Sigmoid colon (tissue), 7 donors: ENCODE data around the gene COL9A3. TPM values are rescaled to one million over a fixed set of nuclear protein-coding genes. Genes with fewer than 3 reads are reported as not detected.

ENCODE experiments used
- DNase-seq: peaks from one replicate; pipeline ENCODE4 v3.0.0-alpha.2; 2019
- H3K27ac ChIP-seq, 4 donors: fragments of 200-600 bp; sonication (generic); one replicate each; pipeline ENCODE4 v1.5.1; 2016 to 2019; ENCODE audit warnings: mild to moderate bottlenecking in 1 of 4
- H3K27me3 ChIP-seq, 3 donors: fragments of 200-600 bp; sonication (generic); one replicate each; pipeline ENCODE4 v1.5.1; 2019; ENCODE audit warnings: mild to moderate bottlenecking in 1 of 3
- H3K36me3 ChIP-seq, 4 donors: fragments of 200-600 bp; sonication (generic); one replicate each; pipeline ENCODE4 v1.5.1; 2016 to 2019
- H3K4me1 ChIP-seq, 4 donors: fragments of 200-600 bp; sonication (generic); one replicate each; pipeline ENCODE4 v1.5.1; 2017 to 2019
- H3K4me3 ChIP-seq, 4 donors: fragments of 200-600 bp; sonication (generic); one replicate each; pipeline ENCODE4 v1.5.1; 2017 to 2019; ENCODE audit warnings: mild to moderate bottlenecking in 2 of 4, moderate library complexity in 1 of 4
- H3K9me3 ChIP-seq, 4 donors: fragments of 200-600 bp in 3 of 4; sonication (generic) in 3 of 4; one replicate each; pipeline versions ENCODE4 v1.5.1 to v1.6.1; 2013 to 2019
- EP300 ChIP-seq, 4 donors: sonication (generic); formaldehyde crosslinking; IDR thresholded peaks; one replicate each; pipeline ENCODE4 v1.6.1; 2017; ENCODE audit warnings: antibody characterized with exemption in 4 of 4
- POLR2A ChIP-seq, 2 donors: fragments of 450-650 bp; IDR thresholded peaks; one replicate each; pipeline ENCODE4 v1.6.1; 2016; ENCODE audit warnings: antibody characterized with exemption in 2 of 2, mild to moderate bottlenecking in 2 of 2, moderate library complexity in 2 of 2
- POLR2AphosphoS5 ChIP-seq, 4 donors: sonication (generic); formaldehyde crosslinking; IDR thresholded peaks; one replicate each; pipeline ENCODE4 v1.6.1; 2017; ENCODE audit warnings: antibody characterized with exemption in 4 of 4
- WGBS, 2 donors: extraction: QIAGEN DNeasy Blood & Tissue Kit; methylation state at CpG; one replicate each; pipeline ENCODE4 v1.1.7; 2013; 5-methylcytosine and 5-hydroxymethylcytosine counted together
- intact Hi-C: fragments of 100-400 bp; cut with DNase I; formaldehyde crosslinking; loops from one replicate; pipeline ENCODE4 v1.15.1; 2023
- polyA plus RNA-seq, 3 donors: library from polyadenylated mRNA; stranded (reverse); fragments of 200-250 nt; gene quantifications; one replicate each; pipeline ENCODE4 v1.2.3, GENCODE V29; 2013
- total RNA-seq, 4 donors: library from RNA; depleted of rRNA; stranded (reverse); fragments of >200 nt; gene quantifications; one replicate each; pipeline ENCODE4 v1.1.0, GENCODE V29; 2016
- TF ChIP-seq, protein P1 (sequence below), 4 experiments: fragments of 450-650 bp in 3 of 4; fragments of 200-600 bp in 1 of 4; IDR thresholded peaks; one replicate each; pipeline ENCODE4 v1.5.1; 2016 to 2019; ENCODE audit warnings: antibody characterized with exemption in 4 of 4, mild to moderate bottlenecking in 3 of 4, moderate library complexity in 2 of 4
- donor health status: healthy with polysubstance abuse.
- donor health status: Bipolar disorder and iron deficiency.
- donor health status: healthy.

Gene COL9A3
- total and polyA plus RNA-seq, 7 donors = 1.8 to 20.8 (median 5.8) TPM

DNA sequence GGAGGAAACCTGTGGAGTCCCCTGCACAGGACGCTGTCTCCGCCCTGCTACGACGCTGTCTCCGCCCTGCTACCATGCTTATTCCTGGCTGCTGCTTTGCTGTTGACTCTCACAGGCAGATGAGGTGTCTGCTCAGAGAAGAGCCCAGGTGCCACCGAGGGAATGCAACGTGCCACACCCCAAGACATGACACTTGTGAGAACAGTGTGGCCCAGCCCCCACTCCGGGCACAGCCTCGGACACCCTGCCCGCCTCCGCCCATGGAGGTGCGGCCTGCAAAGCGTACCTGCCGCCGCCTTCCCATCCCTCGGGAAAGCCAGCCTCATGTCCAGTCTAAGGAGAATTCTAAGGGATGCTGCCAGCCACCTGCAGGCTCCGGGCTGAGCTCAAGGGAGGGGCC, 36.2 kb upstream of the COL9A3 start:
- no peaks in the 10 kb centered on the region for H3K27me3 ChIP-seq
- WGBS, 2 donors = 19 to 70% methylated on average over 17 of the region's 17 CpGs

GRCh38 chr20:62782149-62782892, 34.5 kb upstream of the COL9A3 start:
- Histone ChIP-seq H3K27ac (peak overlapping the region in 2 of 4 donors; percentile 28 to 61), H3K4me1 (peaks cover 0 to 31% (median 12%) of the 10 kb centered on the region in 4 donors), H3K27me3 (no peaks in the 10 kb centered on the region), H3K9me3 (no peaks in the 10 kb centered on the region), H3K4me3 (no peak overlapping the region), H3K36me3 (no peaks in the 10 kb centered on the region)
- no peak for DNase-seq
- intact Hi-C loops = loop anchor here (10.0 kb wide), 1 partner anchor 278 kb away; no protein-coding TSS in a partner anchor
- TF ChIP-seq, protein P1, sequence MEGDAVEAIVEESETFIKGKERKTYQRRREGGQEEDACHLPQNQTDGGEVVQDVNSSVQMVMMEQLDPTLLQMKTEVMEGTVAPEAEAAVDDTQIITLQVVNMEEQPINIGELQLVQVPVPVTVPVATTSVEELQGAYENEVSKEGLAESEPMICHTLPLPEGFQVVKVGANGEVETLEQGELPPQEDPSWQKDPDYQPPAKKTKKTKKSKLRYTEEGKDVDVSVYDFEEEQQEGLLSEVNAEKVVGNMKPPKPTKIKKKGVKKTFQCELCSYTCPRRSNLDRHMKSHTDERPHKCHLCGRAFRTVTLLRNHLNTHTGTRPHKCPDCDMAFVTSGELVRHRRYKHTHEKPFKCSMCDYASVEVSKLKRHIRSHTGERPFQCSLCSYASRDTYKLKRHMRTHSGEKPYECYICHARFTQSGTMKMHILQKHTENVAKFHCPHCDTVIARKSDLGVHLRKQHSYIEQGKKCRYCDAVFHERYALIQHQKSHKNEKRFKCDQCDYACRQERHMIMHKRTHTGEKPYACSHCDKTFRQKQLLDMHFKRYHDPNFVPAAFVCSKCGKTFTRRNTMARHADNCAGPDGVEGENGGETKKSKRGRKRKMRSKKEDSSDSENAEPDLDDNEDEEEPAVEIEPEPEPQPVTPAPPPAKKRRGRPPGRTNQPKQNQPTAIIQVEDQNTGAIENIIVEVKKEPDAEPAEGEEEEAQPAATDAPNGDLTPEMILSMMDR (IDR thresholded peaks at IDR 0.05) = no peak
- no peak for TF ChIP-seq POLR2A (IDR thresholded peaks at IDR 0.05)
- WGBS, 2 donors = 83 to 85% methylated on average over 18 of the region's 18 CpGs

More for the DNA sequence above, 36.2 kb upstream of the COL9A3 start:
- Histone ChIP-seq H3K9me3 (no peaks in the 10 kb centered on the region), H3K27ac (no peak overlapping the region), H3K4me3 (no peak overlapping the region), H3K4me1 (peaks cover 0 to 23% (median 10%) of the 10 kb centered on the region in 4 donors), H3K36me3 (no peaks in the 10 kb centered on the region)
- intact Hi-C loops = loop anchor here (10.0 kb wide), 1 partner anchor 276 kb away; no protein-coding TSS in a partner anchor
- TF ChIP-seq POLR2A (IDR thresholded peaks at IDR 0.05) (no peak), POLR2AphosphoS5 (IDR thresholded peaks at IDR 0.05) (no peak), EP300 (IDR thresholded peaks at IDR 0.05) (no peak)
- TF ChIP-seq, protein P1 (IDR thresholded peaks at IDR 0.05) = no peak
- DNase-seq = no peak

DNA sequence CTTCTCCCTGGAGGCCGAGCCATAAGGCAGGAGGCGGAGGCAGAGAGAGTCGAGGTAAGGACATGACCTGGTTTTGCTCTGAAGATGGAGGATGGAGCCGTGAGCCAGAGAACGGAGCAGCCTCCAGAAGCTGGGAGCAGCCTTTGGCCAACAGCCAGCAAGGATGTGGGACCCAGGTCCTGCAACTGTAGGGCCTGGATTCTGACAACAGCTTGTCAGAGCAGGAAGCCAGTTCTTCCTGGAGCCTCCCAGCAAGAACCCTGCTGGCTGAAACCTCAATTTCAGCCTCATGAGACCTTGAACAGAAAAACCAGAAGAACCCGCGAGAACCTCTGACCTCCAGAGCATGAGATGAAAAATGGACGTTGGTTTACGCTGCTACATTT, 34.0 kb upstream of the COL9A3 start:
- H3K4me1 ChIP-seq = peaks cover 0 to 31% (median 12%) of the 10 kb centered on the region in 4 donors
- no peaks in the 10 kb centered on the region for H3K9me3 ChIP-seq
- no peak overlapping the region for H3K4me3 ChIP-seq
- peak overlapping the region in 2 of 4 donors; percentile 28 to 61 for H3K27ac ChIP-seq
- intact Hi-C loops = loop anchor here (10.0 kb wide), 1 partner anchor 278 kb away; no protein-coding TSS in a partner anchor
- H3K36me3 ChIP-seq = no peaks in the 10 kb centered on the region
- WGBS, 2 donors = 49 to 66% methylated on average over 9 of the region's 9 CpGs
- no peak for DNase-seq
- TF ChIP-seq POLR2A (IDR thresholded peaks at IDR 0.05) (no peak), POLR2AphosphoS5 (IDR thresholded peaks at IDR 0.05) (peak in 1 of 4 donors; percentile 33), EP300 (IDR thresholded peaks at IDR 0.05) (no peak)
- TF ChIP-seq, protein P1 (IDR thresholded peaks at IDR 0.05) = no peak
- no peaks in the 10 kb centered on the region for H3K27me3 ChIP-seq

DNA sequence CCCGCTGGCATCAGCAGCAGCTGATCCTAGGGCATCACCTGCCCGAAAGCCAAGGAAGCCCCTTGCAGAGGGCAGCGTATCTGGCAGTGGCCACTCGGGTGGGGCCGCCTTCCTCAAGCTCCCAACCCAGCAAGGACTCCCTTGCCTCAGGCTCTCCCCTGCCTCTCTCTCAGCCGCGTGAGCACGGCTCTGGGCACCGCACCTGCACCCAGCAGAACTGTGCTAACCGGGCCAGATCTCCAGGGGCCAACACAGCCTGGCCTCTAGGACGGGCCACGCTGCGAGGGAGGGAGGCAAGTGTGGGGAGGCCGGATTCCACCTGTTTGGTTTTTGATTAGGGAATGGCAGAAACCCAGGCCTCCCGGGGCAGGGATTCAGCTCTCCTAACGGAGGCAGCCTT, 32.4 kb upstream of the COL9A3 start:
- Histone ChIP-seq H3K27me3 (no peaks in the 10 kb centered on the region), H3K9me3 (no peaks in the 10 kb centered on the region), H3K27ac (no peak overlapping the region), H3K36me3 (no peaks in the 10 kb centered on the region), H3K4me1 (peaks cover 0 to 31% (median 12%) of the 10 kb centered on the region in 4 donors), H3K4me3 (no peak overlapping the region)
- 88 to 91% methylated on average over 16 of the region's 16 CpGs for WGBS, 2 donors
- intact Hi-C loops = loop anchor here (10.0 kb wide), 1 partner anchor 280 kb away; no protein-coding TSS in a partner anchor
- DNase-seq = no peak
- TF ChIP-seq, protein P1 (IDR thresholded peaks at IDR 0.05) = no peak
- no peak for TF ChIP-seq POLR2AphosphoS5 (IDR thresholded peaks at IDR 0.05)
- TF ChIP-seq POLR2A (IDR thresholded peaks at IDR 0.05) = no peak
- no peak for TF ChIP-seq EP300 (IDR thresholded peaks at IDR 0.05)
